GM04504 (cell line): ENCODE data around the gene KIAA1549.

ENCODE experiments used
- DNase-seq: peaks from one replicate; pipeline ENCODE4 v3.0.0-alpha.2; 2012; ENCODE audit warnings: low read depth

KIAA1549 gene

DNA sequence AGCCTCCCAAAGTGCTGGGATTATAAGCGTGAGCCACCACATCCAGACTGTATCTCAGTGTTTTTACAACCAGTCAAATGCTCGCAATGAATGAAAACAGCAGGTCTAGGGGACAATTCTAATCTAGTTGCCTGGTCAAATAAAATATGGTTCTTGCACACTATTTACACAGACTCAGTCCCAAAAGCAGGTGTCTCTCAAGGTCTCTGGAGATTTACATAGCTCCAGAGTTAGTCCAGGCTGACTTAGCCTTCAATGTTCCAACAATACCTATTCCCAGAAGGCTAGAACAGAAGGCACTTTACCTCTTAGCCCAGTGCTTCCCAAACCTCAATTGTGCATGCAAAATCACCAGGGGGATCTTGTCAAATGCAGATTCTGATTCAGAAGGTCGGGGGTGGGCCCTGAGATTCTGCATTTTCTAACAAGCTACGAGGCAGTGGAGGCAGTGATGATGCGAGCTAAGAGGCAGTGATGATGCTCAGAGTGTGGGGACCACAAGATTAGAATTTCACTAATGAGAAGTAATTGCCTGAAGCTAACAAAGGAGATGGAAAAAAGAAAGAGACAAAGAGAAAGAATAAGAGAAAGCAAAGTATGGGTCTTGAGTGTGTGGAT, 6.4 kb downstream of the KIAA1549 start:
- no peak for DNase-seq

DNA sequence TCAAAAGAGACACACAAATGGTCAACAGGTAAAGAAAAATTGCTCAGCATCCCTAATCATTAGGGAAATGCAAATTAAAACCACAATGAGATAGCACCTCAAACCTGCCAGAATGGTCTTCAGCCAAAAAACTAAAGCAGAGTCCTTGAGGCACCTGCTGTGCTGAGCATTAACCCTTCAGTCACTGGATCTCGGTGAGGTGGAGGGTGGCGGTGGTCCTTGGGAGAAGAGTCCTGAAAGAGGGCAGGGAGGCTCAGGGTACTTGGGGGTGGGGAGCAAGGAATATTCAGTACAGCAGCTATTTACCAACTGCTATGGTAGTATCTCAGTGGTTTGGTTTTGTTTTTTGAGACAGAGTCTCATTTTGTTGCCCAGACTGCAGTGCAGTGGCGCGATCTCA, 7.1 kb downstream of the KIAA1549 start:
- no peak for DNase-seq

DNA sequence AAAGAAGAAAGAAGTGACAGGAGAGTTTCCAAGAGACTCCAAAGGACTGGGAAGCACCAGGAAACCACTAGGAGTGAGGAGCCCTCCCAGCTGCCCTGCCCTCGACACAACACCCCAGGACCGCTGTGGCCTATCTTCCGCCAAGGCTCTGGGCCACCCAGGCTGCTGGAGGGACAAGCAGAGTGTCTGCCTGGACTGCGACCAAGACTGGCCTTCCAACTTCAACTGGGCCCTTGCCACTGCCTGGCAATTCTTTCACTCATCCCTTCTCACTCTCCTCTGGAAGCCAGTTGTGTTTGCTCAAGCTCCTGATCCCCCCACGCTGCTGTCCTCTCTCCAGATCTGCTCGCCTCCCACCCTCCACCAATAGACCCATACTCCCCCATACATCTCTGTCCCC, 10.2 kb downstream of the KIAA1549 start:
- no peak for DNase-seq

DNA sequence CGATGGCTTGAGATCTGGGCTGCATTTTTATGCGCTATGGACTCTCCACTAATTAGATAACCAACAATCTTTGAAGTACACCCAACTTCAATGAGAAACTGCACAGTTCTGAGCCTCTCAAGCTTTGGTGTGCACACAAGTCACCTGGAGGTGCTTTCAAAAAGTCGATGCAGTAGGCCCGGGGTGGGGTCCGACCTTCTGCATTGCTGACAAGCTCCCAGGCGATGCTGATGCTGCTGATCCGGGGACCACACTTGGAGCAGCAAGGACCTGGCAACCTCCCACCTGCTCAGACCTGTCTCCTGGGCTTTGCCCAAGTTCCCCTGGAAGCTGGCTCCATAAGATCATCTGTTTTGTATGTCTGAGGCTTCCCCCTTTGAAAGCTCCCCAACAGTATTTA, 10.7 kb downstream of the KIAA1549 start:
- DNase-seq, result no peak

DNA sequence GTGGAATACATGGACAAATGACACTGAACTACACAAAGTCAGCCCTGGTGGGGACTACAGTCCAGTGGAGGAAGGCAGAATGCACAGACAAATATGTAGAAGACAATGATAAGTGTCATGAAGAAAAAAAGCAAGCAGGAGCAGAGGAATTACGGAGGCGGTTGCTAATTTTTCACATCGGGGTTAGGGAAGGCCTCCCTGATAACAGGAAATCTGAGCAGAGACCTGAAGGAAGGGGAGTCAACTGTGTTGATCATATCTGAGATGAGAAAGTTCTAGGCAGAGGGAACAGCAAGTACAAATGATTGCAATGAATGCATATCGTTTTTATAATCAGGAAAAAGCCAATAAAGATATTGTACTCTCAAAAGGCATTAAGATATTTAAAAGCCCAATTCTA, 14.0 kb downstream of the KIAA1549 start:
- no peak for DNase-seq

DNA sequence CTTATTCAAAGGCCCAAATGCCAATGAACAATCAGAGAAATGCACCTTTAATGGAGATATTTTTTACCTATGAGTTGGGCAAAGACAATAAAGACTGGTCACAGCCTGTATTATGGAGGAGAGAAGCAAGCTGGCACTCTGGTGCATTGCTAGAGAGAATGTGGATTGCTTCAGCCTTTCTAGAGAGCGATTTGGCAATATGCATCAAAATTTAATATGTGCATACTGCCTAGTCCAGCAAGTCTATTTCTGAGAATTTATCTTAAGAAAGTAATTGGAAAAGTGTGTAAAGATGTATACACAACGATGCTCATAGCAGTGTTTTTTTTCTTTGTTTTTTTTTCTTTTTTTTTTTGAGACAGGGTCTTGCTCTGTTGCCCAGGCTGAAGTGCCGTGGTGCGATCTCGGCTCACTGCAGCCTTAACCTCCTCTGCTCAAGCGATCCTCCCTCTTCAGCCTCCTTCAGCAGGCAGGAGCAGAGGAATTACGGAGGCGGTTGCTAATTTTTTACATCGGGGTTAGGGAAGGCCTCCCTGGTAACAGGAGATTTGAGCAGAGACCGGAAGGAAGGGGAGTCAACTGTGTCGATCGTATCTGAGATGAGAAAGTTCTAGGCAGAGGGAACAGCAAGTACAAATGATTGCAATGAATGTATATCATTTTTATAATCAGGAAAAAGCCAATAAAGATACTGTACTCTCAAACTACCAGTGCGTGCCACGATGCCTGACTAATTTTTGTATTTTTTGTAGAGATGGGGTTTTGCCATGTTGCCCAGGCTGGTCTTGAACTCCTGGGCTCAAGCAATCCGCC, 16.4 kb downstream of the KIAA1549 start:
- no peak for DNase-seq

DNA sequence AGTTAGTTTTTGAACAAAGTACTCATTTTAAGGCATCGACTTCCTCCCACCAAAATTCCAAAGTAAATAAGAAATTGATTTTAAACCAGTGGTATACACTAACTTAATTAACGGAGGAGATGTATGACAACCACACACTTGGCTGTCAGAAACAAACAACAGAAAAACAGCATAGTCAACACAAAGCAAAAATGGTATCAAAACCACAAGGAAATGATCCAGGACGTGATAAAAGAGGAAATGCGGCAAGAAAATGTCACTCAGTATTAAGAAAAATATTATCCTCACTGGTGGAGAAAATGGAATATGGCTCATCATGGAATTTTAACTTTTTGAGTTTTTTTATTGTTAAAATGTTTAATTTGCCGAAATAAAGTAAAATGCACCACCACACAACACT, 17.5 kb downstream of the KIAA1549 start:
- DNase-seq, result no peak

DNA sequence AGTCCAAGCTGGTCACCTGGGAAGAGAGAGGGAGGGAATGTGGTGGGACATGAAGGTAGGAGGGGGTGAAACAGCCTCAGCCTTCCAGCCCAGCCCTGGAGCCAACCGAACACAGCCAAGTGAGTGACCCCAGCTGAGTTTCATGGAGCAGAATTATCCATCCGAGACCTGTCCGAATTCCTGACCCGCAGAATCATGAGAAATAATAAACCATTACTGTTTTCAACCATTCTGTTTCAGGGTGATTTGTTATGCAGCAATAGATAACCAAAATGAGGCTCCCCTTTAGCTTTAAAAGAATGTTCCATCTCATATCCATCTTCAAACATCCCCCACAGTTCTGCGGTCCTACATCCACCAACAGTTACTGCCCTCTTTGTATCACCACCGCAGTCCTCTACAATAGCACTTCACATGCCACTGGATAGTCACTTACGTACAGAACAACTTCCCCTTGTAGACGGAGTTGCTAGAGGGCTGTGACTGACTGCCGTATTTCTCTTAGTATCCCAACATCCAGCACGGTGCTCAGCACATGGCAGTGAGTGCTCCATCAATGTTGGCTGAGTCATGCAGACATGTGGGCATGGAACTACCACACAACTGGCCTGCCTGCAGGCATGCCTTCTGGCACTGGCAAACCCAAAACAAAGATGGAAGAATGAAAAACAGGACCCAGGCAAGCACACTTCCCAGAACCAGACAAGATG, 18.5 kb downstream of the KIAA1549 start:
- DNase-seq, result no peak

DNA sequence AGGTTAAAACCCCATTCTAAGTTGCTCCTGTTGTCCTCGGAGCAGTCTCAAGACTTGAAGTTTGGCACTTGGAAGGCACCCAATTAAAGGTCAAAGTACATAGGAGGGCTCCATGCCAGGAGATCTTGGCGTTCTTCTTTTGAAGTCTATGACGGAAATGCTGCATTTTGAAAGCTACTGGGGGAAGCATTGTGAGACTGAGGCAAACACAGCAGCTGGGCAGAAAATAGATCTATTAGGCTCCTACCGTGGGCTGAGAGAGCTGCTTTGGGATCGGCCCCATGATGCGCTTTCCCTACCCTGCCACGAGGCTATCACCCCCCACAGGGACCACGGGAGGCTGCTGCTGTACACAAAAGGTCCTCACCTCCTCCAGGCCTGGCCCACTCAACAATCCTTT, 20.0 kb downstream of the KIAA1549 start:
- DNase-seq, result no peak

DNA sequence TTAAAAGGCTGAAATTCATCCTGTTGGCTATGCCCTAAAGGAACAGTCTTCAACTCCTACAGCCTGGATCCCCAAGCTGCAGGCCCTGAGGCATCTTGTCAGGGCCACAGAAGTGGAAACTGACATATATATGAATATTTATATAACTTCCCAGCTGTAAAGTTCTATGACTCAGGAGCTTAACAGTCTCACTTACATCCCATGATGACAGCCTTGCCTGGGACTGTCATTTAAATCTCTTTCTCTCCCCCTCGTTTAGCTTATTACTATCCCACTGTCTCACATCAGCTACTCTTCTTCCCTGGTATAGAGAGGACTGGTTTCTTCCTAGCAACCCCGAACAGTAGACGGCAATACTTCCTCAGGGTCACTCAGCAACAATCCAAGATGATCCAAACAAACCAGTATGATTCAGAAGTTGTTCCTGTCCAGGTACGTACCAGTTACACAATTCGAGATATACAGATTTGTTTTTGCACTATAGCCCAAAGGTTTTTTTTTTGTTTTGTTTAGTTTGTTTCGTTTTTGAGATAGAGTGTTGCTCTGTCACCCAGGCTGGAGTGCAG, 22.7 kb downstream of the KIAA1549 start:
- DNase-seq, result no peak

DNA sequence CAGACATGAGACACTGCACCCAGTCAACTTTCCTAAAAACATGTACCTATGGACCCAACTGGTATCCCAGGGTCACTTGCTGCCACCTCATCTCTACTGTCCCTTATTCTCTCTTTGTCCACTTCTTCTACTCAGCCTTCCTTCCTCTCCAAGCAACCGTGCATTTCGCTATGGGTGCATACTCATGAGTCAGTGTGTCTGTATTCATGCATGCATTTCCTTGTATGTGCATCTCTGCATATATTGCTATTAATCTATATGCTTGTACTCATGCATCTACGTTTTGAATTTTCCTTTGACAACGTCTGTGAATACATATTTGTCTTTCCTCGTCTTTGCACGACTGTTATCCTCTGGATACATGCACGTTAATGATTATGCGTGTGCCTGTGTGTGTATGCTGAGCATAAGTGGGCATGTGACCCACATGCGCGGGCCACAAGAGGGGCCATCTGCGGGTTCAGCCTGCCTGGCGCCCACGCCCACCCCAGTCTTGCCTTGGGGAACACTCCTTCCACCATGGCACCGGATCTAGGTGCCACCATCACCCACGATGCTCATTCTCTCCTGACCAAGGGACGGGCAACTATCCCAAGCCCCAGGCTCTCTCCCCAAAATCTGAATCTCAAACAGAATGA, 23.3 kb downstream of the KIAA1549 start:
- no peak for DNase-seq

DNA sequence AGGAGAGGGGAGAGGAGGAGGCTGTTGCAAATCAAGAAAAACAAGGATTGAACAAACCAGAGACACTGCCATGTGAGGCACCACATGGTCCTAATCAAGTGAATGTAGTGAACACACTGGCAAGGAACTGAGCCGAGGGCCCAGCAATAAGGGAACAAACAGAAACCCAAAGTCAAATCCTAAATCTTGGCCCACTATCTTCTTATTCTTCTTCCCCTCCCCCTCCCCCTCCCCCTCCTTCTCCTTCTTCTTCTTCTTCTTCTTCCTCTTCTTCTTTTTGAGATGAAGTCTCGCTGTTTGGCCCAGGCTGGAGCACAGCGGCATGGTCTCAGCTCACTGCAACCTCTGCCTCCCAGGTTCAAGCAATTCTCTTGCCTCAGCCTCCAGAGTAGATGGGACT, 24.0 kb downstream of the KIAA1549 start:
- DNase-seq, result no peak

DNA sequence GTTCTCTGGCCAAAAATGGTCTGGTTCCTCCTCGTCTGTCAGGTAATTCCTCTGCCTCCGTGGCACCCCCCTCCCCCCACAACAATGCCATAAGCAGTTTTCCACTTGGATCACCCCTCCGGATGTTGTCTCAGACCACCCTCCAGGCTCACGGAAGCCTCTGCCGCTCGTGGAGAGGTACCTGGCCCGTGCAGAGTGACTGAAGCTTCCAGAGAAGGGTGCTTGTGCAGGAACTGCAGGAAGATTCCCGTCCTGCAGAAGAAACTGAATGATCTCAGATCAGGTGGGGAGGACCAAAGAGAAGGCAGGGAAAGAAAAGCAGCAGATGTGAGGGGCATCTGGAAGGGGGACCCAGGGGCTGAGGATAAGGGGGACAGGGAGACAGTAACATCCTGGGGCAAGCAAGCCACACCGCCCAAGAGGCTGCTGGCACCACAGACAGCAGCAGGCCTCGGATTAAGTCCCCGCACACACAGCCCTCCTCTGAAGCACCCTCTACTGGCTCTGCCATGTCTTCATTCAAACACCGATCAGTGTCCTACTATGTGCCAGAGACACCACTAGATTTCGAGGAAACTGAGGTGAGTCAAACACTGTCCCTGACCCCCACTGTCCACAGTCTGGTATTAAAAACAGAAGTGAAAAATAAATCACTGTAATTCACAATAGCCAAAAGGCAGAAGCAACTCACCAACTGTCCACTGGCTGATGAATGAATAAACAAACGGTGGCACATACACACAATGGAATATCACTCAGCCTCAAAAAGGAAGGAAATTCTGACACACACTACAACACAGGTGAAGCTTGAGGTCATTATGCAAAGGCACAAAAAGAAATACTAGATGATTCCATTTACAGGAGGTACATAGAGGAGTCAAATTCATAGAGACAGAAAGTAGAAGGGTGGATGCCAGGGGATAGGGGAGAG, 26.4 kb downstream of the KIAA1549 start:
- no peak for DNase-seq

DNA sequence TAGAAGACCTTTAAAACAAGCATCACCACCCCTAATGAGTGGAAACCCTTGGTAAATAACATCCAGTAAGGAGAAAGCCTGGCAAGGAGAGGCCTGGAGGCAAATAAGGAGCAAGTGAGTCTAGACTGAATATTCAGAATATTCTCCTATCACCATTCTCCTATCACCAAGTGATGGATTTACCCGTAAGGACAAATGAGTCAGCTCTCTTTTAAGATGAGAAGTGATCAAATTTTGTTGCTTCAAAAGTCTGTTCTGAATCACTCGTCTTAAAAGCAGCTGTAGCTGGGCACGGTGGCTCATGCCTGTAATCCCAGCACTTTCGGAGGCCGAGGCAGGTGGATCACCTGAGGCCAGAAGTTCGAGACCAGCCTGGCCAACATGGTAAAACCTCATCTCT, 28.4 kb downstream of the KIAA1549 start:
- DNase-seq, result no peak

DNA sequence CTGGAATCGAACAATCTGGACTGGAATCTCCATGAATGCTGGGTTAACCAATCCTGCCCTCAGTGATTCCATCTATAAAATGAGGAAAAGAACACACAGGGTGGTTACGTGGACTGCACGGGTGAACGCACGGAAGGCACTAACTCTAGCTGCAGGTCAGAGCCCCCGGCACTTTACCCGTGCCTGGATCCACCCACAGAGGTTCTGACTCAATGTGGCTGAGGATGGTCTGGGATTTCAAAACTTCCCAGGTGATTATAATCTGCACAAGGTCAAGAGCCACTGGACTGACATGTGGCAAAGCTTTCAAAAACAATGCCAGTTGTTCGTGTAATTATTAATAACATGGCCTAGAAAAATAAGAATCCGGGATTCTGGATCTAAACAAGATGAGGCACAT, 29.2 kb downstream of the KIAA1549 start:
- DNase-seq, result no peak

DNA sequence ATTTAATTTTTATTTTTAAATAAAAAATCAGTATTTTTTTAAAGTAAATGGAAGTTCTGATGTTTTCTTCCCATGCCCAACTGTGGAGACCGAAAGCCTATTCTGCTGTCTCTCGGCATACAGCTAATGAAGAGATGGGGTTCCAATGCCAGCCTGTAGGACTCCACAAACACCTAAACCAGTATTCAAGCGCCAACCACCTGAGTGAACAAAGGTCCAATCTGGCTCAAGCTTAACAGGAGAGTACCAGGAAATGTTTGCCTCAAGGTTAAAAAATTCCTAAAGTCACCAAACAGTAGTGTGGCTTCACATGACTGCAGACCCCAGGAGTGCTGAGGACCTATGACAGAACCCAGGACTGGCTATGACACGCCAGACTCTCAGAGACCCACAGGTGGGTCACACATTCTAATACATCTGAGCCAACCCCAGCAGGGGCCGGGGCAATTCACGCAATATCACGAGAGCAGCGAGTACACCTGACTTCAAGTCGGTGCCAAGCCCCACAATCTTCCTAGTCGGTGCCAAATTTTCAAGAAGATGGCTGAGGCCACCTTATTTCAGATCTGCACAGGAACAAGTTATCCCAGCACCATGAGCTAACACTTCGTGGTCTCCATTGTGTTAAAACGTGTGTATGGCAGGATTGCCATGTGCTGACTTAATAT, 31.6 kb downstream of the KIAA1549 start:
- DNase-seq, result no peak

DNA sequence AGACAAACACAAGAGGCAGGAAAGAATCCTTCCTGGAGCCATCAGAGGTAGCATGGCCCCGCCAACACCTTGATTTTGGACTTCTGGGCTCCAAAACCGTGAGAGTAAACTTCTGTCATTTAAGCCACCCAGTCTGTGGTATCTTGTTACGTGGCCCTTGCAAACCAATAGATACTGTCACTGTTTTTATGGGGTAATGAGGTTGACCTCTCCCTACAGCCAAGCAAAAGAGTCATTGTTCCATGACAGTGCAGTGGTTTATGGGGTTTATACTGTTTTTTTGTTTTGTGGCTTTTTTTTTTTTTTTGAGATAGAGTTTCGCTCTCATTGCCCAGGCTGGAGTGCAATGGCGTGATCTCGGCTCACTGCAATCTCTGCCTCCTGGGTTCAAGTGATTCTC, 32.8 kb downstream of the KIAA1549 start:
- DNase-seq, result no peak

DNA sequence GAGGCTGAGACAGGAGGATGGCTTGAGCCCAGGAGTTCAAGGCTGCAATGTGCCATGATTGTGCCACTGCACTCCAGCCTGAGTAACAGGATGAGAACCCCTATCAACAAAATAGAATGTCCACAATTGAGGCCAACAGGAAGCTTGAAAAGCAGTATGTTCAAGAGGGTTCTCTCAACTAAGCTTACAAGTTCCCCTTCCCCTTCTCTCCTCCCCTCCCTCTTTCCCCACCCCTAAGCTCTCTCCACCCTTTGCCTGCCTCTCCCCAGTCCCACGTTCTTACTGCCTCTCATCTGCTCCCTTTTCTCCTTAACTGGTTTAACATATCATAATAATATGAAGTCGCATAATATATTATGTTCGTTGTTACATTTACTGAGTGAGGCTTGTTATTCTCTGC, 35.4 kb downstream of the KIAA1549 start:
- no peak for DNase-seq

DNA sequence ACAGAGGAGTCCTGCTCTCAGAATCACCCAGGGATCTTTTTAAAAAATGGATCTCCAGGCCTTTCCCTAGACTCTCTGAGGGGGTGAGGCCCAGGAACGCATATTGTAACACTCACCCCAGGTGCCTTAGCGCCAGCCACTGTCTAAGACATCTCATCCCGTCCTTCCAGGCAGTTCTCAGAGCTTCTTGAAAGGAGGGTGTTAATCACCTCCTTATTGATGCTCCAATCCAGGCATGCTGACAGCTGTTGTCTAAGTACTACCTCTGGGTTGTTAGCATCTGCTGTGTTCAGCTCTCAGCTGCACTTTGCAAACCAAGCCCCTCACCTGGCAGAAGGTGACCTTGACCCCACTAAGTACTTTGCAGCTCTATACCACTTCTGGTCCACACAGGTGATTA, 36.0 kb downstream of the KIAA1549 start:
- DNase-seq, result no peak

DNA sequence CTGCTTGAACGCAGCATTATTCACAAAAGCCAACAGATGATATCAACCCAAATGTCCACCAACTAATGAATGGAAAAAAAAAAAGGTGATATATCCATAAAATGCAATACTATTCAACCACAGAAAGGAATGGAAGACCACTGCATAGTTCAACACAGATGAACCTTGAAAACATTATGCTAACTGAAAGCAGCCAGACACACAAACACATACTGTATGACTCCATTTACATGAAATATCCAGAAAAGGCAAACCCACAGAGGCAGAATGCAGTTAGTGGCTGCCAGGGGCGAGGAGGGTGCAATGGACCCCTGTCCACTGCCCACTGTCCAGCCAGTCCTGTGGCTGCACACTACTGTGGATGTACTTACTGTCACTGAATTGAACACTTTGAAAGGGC, 36.6 kb downstream of the KIAA1549 start:
- DNase-seq, result no peak

DNA sequence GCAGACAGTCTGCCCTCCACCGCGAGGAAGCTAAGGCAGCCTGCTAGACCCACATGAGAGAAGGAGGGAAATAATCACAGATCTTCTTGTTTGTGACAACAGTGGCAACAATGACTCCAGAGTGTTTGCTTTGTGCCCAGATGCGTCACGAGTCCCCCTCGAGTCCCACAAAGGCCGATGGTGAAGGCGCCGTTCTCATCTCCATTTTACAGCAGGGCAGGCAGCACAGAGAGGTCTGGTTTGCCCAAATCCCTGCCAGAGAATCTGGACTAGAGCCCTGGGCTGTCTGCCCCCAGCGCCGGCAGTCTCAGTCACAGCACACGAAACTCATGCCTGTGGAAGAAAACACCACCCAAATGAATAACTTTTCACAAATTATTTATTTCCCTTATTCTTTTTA, 38.1 kb downstream of the KIAA1549 start:
- DNase-seq, result no peak
